ENCODE measurements around the gene TMCO4. TPM values are rescaled to one million over a fixed set of nuclear protein-coding genes. Genes with fewer than 3 reads are reported as not detected.

The TMCO4 gene
- total RNA-seq, 4 donors from 2014 or later, result 19.0 to 26.6 (median 20.7) TPM

GRCh38 chr1:19731311-19731821, 68.3 kb downstream of the TMCO4 start:
- DNase-seq (ENCODE audit: low spot score) (no peak), ATAC-seq (ENCODE audit: low FRiP score) (no peak)
- TF ChIP-seq CTCF (IDR thresholded peaks at IDR 0.05), result no peak

- DNase-seq (ENCODE audit: low spot score) (no peak), ATAC-seq (ENCODE audit: low FRiP score) (no peak)
- no peak for TF ChIP-seq CTCF (IDR thresholded peaks at IDR 0.05)
These were observed 68.9 kb downstream of the TMCO4 start for GRCh38 chr1:19730793-19731192.

GRCh38 chr1:19730232-19730631, 69.5 kb downstream of the TMCO4 start:
- ATAC-seq (ENCODE audit: low FRiP score) (no peak), DNase-seq (ENCODE audit: low spot score) (no peak)
- no peak for TF ChIP-seq CTCF (IDR thresholded peaks at IDR 0.05)

- ATAC-seq (ENCODE audit: low FRiP score) (no peak), DNase-seq (ENCODE audit: low spot score) (no peak)
- TF ChIP-seq CTCF (IDR thresholded peaks at IDR 0.05), result no peak
These were observed 71.1 kb downstream of the TMCO4 start for GRCh38 chr1:19728413-19729145.

GRCh38 chr1:19725606-19726005, 74.1 kb downstream of the TMCO4 start:
- ATAC-seq (ENCODE audit: low FRiP score), result no peak

GRCh38 chr1:19723874-19724273, 75.8 kb downstream of the TMCO4 start:
- DNase-seq (ENCODE audit: low spot score) (no peak), ATAC-seq (ENCODE audit: low FRiP score) (no peak)
- no peak for TF ChIP-seq CTCF (IDR thresholded peaks at IDR 0.05)

More at GRCh38 chr1:19725606-19726005, 74.1 kb downstream of the TMCO4 start:
- no peak for TF ChIP-seq CTCF (IDR thresholded peaks at IDR 0.05)
- no peak for DNase-seq (ENCODE audit: low spot score)

- DNase-seq (ENCODE audit: low spot score) (no peak), ATAC-seq (ENCODE audit: low FRiP score) (no peak)
- TF ChIP-seq CTCF (IDR thresholded peaks at IDR 0.05), result no peak
These were observed 78.7 kb downstream of the TMCO4 start for GRCh38 chr1:19720973-19721372.
